ENCODE results near the gene LENG8. TPM values are rescaled to one million over a fixed set of nuclear protein-coding genes. Genes with fewer than 3 reads are reported as not detected.

The LENG8 gene
- total and polyA plus RNA-seq, 10 of the 15 experiments (the other 5 are each of a cell fraction or from before 2014, with no cell fraction given) = 2.3 to 145 (median 34.4) TPM

DNA sequence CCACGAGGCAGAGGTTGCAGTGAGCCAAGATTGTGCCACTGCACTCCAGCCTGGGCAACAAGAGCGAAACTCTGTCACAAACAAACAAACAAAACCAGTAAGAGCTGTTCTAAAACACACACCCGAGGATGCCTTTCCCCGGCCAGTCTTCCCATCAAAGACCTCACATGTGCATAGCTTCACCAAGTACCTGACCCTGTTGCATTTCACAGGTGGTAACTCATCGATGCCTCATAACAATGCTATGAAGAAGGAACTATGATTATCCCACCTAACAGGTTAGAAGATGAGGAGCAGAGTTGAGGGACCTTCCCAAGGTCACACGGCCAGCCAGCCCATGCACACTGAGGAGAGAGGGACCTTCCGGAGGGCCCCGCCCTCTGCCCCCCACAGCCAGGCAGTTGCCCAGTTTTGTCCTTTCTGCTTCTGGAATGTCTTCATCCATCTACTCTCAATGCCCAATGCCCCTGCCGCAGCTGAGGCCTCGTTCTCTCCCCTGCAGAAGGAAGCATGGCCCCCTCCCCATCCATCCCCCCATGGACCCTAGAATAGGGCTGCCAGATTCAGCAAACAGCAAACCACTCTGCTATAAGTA lies 16.8 kb upstream of the LENG8 start (continued):
- TF ChIP-seq, protein P1, sequence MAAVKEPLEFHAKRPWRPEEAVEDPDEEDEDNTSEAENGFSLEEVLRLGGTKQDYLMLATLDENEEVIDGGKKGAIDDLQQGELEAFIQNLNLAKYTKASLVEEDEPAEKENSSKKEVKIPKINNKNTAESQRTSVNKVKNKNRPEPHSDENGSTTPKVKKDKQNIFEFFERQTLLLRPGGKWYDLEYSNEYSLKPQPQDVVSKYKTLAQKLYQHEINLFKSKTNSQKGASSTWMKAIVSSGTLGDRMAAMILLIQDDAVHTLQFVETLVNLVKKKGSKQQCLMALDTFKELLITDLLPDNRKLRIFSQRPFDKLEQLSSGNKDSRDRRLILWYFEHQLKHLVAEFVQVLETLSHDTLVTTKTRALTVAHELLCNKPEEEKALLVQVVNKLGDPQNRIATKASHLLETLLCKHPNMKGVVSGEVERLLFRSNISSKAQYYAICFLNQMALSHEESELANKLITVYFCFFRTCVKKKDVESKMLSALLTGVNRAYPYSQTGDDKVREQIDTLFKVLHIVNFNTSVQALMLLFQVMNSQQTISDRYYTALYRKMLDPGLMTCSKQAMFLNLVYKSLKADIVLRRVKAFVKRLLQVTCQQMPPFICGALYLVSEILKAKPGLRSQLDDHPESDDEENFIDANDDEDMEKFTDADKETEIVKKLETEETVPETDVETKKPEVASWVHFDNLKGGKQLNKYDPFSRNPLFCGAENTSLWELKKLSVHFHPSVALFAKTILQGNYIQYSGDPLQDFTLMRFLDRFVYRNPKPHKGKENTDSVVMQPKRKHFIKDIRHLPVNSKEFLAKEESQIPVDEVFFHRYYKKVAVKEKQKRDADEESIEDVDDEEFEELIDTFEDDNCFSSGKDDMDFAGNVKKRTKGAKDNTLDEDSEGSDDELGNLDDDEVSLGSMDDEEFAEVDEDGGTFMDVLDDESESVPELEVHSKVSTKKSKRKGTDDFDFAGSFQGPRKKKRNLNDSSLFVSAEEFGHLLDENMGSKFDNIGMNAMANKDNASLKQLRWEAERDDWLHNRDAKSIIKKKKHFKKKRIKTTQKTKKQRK (IDR thresholded peaks at IDR 0.05; ENCODE audit: low read depth, low read length) = no peak
- no peak for TF ChIP-seq BRCA1 (IDR thresholded peaks at IDR 0.05; ENCODE audit: low read depth, low read length)

- in situ Hi-C loops (cut with MboI) (no loop called here), intact Hi-C loops (cut with micrococcal nuclease; ENCODE audit: unreplicated experiment) (no loop called here)
- Histone ChIP-seq H3K36me3 (ENCODE audit: control insufficient read depth in 2 of 2, insufficient read depth in 2 of 2, low read length in 1 of 2) (no peaks in the 10 kb centered on the region; a peak in 1 of 4 replicates), H3K27ac (ENCODE audit: control insufficient read depth, insufficient read depth) (no peak overlapping the region), H3K4me3 (no peak overlapping the region), H2AFZ (ENCODE audit: control insufficient read depth, low read depth, low read length) (no peak overlapping the region), H3K79me2 (ENCODE audit: control insufficient read depth, insufficient read depth, low read length) (no peaks in the 10 kb centered on the region), H3K9me3 (replicated peaks; ENCODE audit: control insufficient read depth, insufficient read depth, low read length) (no peaks in the 10 kb centered on the region), H3K27me3 (replicated peaks in 1 of 2; ENCODE audit: control insufficient read depth in 2 of 2, insufficient read depth in 2 of 2, low read length in 1 of 2) (no peaks in the 10 kb centered on the region), H3K4me2 (ENCODE audit: control insufficient read depth, insufficient read depth) (no peak overlapping the region), H3K9ac (ENCODE audit: control insufficient read depth, insufficient read depth, low read length) (no peak overlapping the region), H4K20me1 (ENCODE audit: control insufficient read depth, insufficient read depth) (no peaks in the 10 kb centered on the region; the same call in 1 of the 2 replicates), H3K4me1 (ENCODE audit: control insufficient read depth, insufficient read depth, low read length) (no peaks in the 10 kb centered on the region)
- no peak for TF ChIP-seq TBL1XR1 (IDR thresholded peaks at IDR 0.05; ENCODE audit: low read depth, low read length)
- TF ChIP-seq RB1 (IDR thresholded peaks at IDR 0.05; ENCODE audit: borderline replicate concordance) = no peak
- no peak for TF ChIP-seq MEF2B (IDR thresholded peaks at IDR 0.05; ENCODE audit: partially characterized antibody, poor library complexity, severe bottlenecking)
- TF ChIP-seq PAX8 (IDR thresholded peaks at IDR 0.05) = no peak
- TF ChIP-seq, protein P2, sequence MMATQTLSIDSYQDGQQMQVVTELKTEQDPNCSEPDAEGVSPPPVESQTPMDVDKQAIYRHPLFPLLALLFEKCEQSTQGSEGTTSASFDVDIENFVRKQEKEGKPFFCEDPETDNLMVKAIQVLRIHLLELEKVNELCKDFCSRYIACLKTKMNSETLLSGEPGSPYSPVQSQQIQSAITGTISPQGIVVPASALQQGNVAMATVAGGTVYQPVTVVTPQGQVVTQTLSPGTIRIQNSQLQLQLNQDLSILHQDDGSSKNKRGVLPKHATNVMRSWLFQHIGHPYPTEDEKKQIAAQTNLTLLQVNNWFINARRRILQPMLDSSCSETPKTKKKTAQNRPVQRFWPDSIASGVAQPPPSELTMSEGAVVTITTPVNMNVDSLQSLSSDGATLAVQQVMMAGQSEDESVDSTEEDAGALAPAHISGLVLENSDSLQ (IDR thresholded peaks at IDR 0.05) = no peak
- no peak for TF ChIP-seq KLF5 (IDR thresholded peaks at IDR 0.05; ENCODE audit: partially characterized antibody)
- no peak for TF ChIP-seq SIN3A (IDR thresholded peaks at IDR 0.05; ENCODE audit: low read depth, low read length)
- no peak for TF ChIP-seq RELB (IDR thresholded peaks at IDR 0.05; ENCODE audit: low read depth)
- no peak for TF ChIP-seq SMARCA5 (IDR thresholded peaks at IDR 0.05)
- no peak for TF ChIP-seq POLR2AphosphoS2 (IDR thresholded peaks at IDR 0.05; ENCODE audit: low read depth, low read length)
- TF ChIP-seq TAF1 (IDR thresholded peaks at IDR 0.05; ENCODE audit: borderline replicate concordance, low read depth, low read length) = no peak
- no peak for TF ChIP-seq IRF4 (IDR thresholded peaks at IDR 0.05; ENCODE audit: low read depth, low read length)
- no peak for TF ChIP-seq CHD2 (IDR thresholded peaks at IDR 0.05; ENCODE audit: borderline replicate concordance, low read depth, low read length)
- TF ChIP-seq SMC3 (IDR thresholded peaks at IDR 0.05; ENCODE audit: borderline replicate concordance, low read length) = no peak
- no peak for TF ChIP-seq IKZF2 (IDR thresholded peaks at IDR 0.05)
- no peak for TF ChIP-seq POLR2A (IDR thresholded peaks at IDR 0.05; ENCODE audit: low read depth, low read length)
- TF ChIP-seq GABPA (IDR thresholded peaks at IDR 0.05; ENCODE audit: low read depth) = no peak
- CTCF ChIA-PET = no interaction called here
- ATAC-seq (no peak), FAIRE-seq (no peak), DNase-seq (ENCODE audit: low read depth, low spot score) (no peak)
- WGBS (ENCODE audit: insufficient coverage, insufficient replicate concordance, low lambda C conversion rate, missing lambda C conversion rate) = 96% methylated on average over 5 of the region's 5 CpGs
- POLR2A ChIA-PET = no interaction called here
- no TSS peak for BruUV-seq (replicated peaks)
- SMC1A ChIA-PET (ENCODE audit: uncharacterized antibody, unreplicated experiment) = interaction anchor here (0.6 kb wide), 1 partner anchor 205 kb away, joined by 5 read pairs; no protein-coding TSS in a partner anchor
- RAD21 ChIA-PET (ENCODE audit: unreplicated experiment) = no interaction called here
These were observed 15.3 kb upstream of the LENG8 start for GRCh38 chr19:54433697-54434096.

Data from GM12878 (cell line).